Parietal lobe (tissue), 2 donors: ENCODE results near the gene GRID1. TPM values are rescaled to one million over a fixed set of nuclear protein-coding genes. Genes with fewer than 3 reads are reported as not detected.
A peak's percentile ranks its signal among the peaks of the same experiment; 100 is the strongest.

Experiments
- small RNA-seq: library from RNA; depleted of rRNA; stranded (forward); fragments of <200 nt; gene quantifications from one replicate; pipeline ENCODE3, GENCODE V24; 2014; ENCODE audit warnings: low replicate concordance
- total RNA-seq: library from RNA; depleted of rRNA; stranded (reverse); fragments of >200 nt; gene quantifications from one replicate; pipeline ENCODE4 v1.2.3, GENCODE V29; 2014

GRID1 gene
- total RNA-seq = 26.3 TPM

GRCh38 chr10:86366033-86366901 lies at the start of gene GRID1:
Gene GRID1, minus strand, starts transcription at chr10:86366795.

Small RNA genes within 50 kb of the gene (small RNA-seq; reads per million reads assigned to genes)
- gene MIR346 = 0.43 reads per million, percentile 36 among the genes with 10 or more reads in this experiment
- gene RF02271 = not detected
- gene RN7SKP238 = not detected
- gene RNA5SP322 = 0.09 reads per million

Other genes with a start within 250 kb of the GRID1 start
- gene WAPL, start 155.0 kb upstream of the GRID1 start, total RNA-seq = 67.0 TPM